ENCODE data around the gene ATP2A3.

Gene ATP2A3

GRCh38 chr17:3974980-3975379, 10.7 kb upstream of the ATP2A3 start:
- H2AFZ ChIP-seq (ENCODE audit: low read length): no peak overlapping the region
- H3K36me3 ChIP-seq (ENCODE audit: insufficient read depth, low read length): no peaks in the 10 kb centered on the region; the same call in 1 of the 2 replicates
- peaks cover 3% of the 10 kb centered on the region; the same call in 1 of the 2 replicates for H3K9me3 ChIP-seq (ENCODE audit: low read length)
- no peak overlapping the region for H3K9ac ChIP-seq (ENCODE audit: low read length)
- H3K4me1 ChIP-seq (ENCODE audit: insufficient read depth, low read length, severe bottlenecking): peaks cover 9% of the 10 kb centered on the region
- no peaks in the 10 kb centered on the region for H3K79me2 ChIP-seq (ENCODE audit: insufficient read depth, low read length)
- no peak overlapping the region for H3K27ac ChIP-seq (ENCODE audit: low read depth, low read length, poor library complexity, severe bottlenecking)
- H4K20me1 ChIP-seq (ENCODE audit: insufficient read depth, low read length): no peaks in the 10 kb centered on the region
- H3K9me2 ChIP-seq (ENCODE audit: low read depth, low read length): no peaks in the 10 kb centered on the region
- TF ChIP-seq CTCF (IDR thresholded peaks at IDR 0.05; ENCODE audit: low read length) (no peak), EZH2 (IDR thresholded peaks at IDR 0.05; ENCODE audit: borderline replicate concordance, low read length) (no peak)
- H3F3A ChIP-seq (ENCODE audit: insufficient read depth, low read length): no peaks in the 10 kb centered on the region
- no peak overlapping the region for H3K4me3 ChIP-seq (ENCODE audit: low read depth, low read length, poor library complexity, severe bottlenecking)
- H3K27me3 ChIP-seq (ENCODE audit: insufficient read depth, low read length): no peaks in the 10 kb centered on the region; the same call in 1 of the 2 replicates
- no peak overlapping the region for H3K4me2 ChIP-seq (ENCODE audit: low read length)

- no peak overlapping the region for H3K9ac ChIP-seq (ENCODE audit: low read length)
- no peak overlapping the region for H3K4me3 ChIP-seq (ENCODE audit: low read depth, low read length, poor library complexity, severe bottlenecking)
- no peaks in the 10 kb centered on the region for H3K9me2 ChIP-seq (ENCODE audit: low read depth, low read length)
- H3K79me2 ChIP-seq (ENCODE audit: insufficient read depth, low read length): no peaks in the 10 kb centered on the region
- no peak overlapping the region for H3K4me2 ChIP-seq (ENCODE audit: low read length)
- no peak for TF ChIP-seq CTCF (IDR thresholded peaks at IDR 0.05; ENCODE audit: low read length)
- TF ChIP-seq EZH2 (IDR thresholded peaks at IDR 0.05; ENCODE audit: borderline replicate concordance, low read length): no peak
- peaks cover 3% of the 10 kb centered on the region; the same call in 1 of the 2 replicates for H3K9me3 ChIP-seq (ENCODE audit: low read length)
- peaks cover 9% of the 10 kb centered on the region for H3K4me1 ChIP-seq (ENCODE audit: insufficient read depth, low read length, severe bottlenecking)
- no peaks in the 10 kb centered on the region for H3F3A ChIP-seq (ENCODE audit: insufficient read depth, low read length)
- H3K36me3 ChIP-seq (ENCODE audit: insufficient read depth, low read length): no peaks in the 10 kb centered on the region; the same call in 1 of the 2 replicates
- H2AFZ ChIP-seq (ENCODE audit: low read length): no peak overlapping the region
- H4K20me1 ChIP-seq (ENCODE audit: insufficient read depth, low read length): no peaks in the 10 kb centered on the region
- no peaks in the 10 kb centered on the region; the same call in 1 of the 2 replicates for H3K27me3 ChIP-seq (ENCODE audit: insufficient read depth, low read length)
- no peak overlapping the region for H3K27ac ChIP-seq (ENCODE audit: low read depth, low read length, poor library complexity, severe bottlenecking)
Measured at GRCh38 chr17:3974138-3974687, 10.0 kb upstream of the ATP2A3 start.

- TF ChIP-seq CTCF (IDR thresholded peaks at IDR 0.05; ENCODE audit: low read length) (no peak), EZH2 (IDR thresholded peaks at IDR 0.05; ENCODE audit: borderline replicate concordance, low read length) (no peak)
- no peak overlapping the region for H3K4me2 ChIP-seq (ENCODE audit: low read length)
- H3K27me3 ChIP-seq (ENCODE audit: insufficient read depth, low read length): no peaks in the 10 kb centered on the region; the same call in 1 of the 2 replicates
- H3K9ac ChIP-seq (ENCODE audit: low read length): no peak overlapping the region
- H3F3A ChIP-seq (ENCODE audit: insufficient read depth, low read length): no peaks in the 10 kb centered on the region
- no peak overlapping the region for H3K4me3 ChIP-seq (ENCODE audit: low read depth, low read length, poor library complexity, severe bottlenecking)
- no peaks in the 10 kb centered on the region; the same call in 1 of the 2 replicates for H3K36me3 ChIP-seq (ENCODE audit: insufficient read depth, low read length)
- no peak overlapping the region for H2AFZ ChIP-seq (ENCODE audit: low read length)
- no peaks in the 10 kb centered on the region for H4K20me1 ChIP-seq (ENCODE audit: insufficient read depth, low read length)
- no peaks in the 10 kb centered on the region for H3K79me2 ChIP-seq (ENCODE audit: insufficient read depth, low read length)
- peaks cover 3% of the 10 kb centered on the region; the same call in 1 of the 2 replicates for H3K9me3 ChIP-seq (ENCODE audit: low read length)
- no peaks in the 10 kb centered on the region for H3K9me2 ChIP-seq (ENCODE audit: low read depth, low read length)
- peaks cover 9% of the 10 kb centered on the region for H3K4me1 ChIP-seq (ENCODE audit: insufficient read depth, low read length, severe bottlenecking)
- H3K27ac ChIP-seq (ENCODE audit: low read depth, low read length, poor library complexity, severe bottlenecking): no peak overlapping the region
Measured at GRCh38 chr17:3973495-3974137, 9.4 kb upstream of the ATP2A3 start.

Data from OCI-LY1 (cell line).